K562 (cell line): Measurements from ENCODE around the gene DCAF17. TPM values are rescaled to one million over a fixed set of nuclear protein-coding genes. Genes with fewer than 3 reads are reported as not detected.

Experiments
- ARID3A ChIP-seq: IDR thresholded peaks from 2 replicates; pipeline ENCODE4 v1.6.1; 2012; ENCODE audit warnings: low read depth, low read length, improper control_type of control experiment, borderline replicate concordance
- CBX5 ChIP-seq: IDR thresholded peaks from 2 replicates; pipeline ENCODE4 v1.6.1; 2014; ENCODE audit warnings: low read depth, borderline replicate concordance
- DDX20 ChIP-seq: fragments of 450-650 bp; IDR thresholded peaks from 2 replicates; pipeline ENCODE4 v1.6.1; 2016; ENCODE audit warnings: missing genetic modification characterization, low read depth, mild to moderate bottlenecking, missing compliant biosample characterization, moderate library complexity
- FOXP1 ChIP-seq: sonication (generic); formaldehyde crosslinking; IDR thresholded peaks from 2 replicates; pipeline ENCODE4 v1.8.0; 2022; ENCODE audit warnings: mild to moderate bottlenecking, missing genetic modification reagents
- HLTF ChIP-seq: fragments of 450-650 bp; IDR thresholded peaks from 2 replicates; pipeline ENCODE4 v1.6.1; 2016
- HMG20B ChIP-seq: fragments of 250-450 bp; sonication (Bioruptor Pico); IDR thresholded peaks from 2 replicates; pipeline ENCODE4 v1.5.0; 2021; ENCODE audit warnings: mild to moderate bottlenecking
- NBN ChIP-seq: fragments of 450-650 bp; IDR thresholded peaks from 2 replicates; pipeline ENCODE4 v1.6.1; 2016; ENCODE audit warnings: low read depth, mild to moderate bottlenecking
- NEUROD1 ChIP-seq: fragments of 150-350 bp; IDR thresholded peaks from 2 replicates; pipeline ENCODE4 v1.6.1; 2014; ENCODE audit warnings: borderline replicate concordance, low read length, low read depth; ENCODE audit not compliant: partially characterized antibody
- SMARCB1 ChIP-seq: IDR thresholded peaks from 2 replicates; pipeline ENCODE4 v1.6.1; 2011; ENCODE audit warnings: improper control_type of control experiment, low read depth; ENCODE audit not compliant: insufficient read length
- SRSF3 ChIP-seq: fragments of 200-400 bp; formaldehyde crosslinking; IDR thresholded peaks from 2 replicates; pipeline ENCODE4 v1.6.1; 2016; ENCODE audit warnings: mild to moderate bottlenecking, low read length, moderate library complexity; ENCODE audit not compliant: insufficient read depth
- ZBED1 ChIP-seq: IDR thresholded peaks from 2 replicates; pipeline ENCODE4 v1.6.1; 2014
- ZBTB11 ChIP-seq, 3 experiments: fragments of 200-800 bp in 1 of 3; fragments of 250-450 bp in 1 of 3; fragments of 450-650 bp in 1 of 3; sonication (Bioruptor Pico) in 1 of 3; sonication (Bioruptor generic) in 1 of 3; formaldehyde crosslinking in 1 of 3; IDR thresholded peaks; 2 replicates each; pipeline versions ENCODE4 v1.6.1 to v1.8.0; 2016 to 2022; ENCODE audit warnings: mild to moderate bottlenecking in 2 of 3, missing genetic modification characterization in 2 of 3, missing compliant biosample characterization in 1 of 3, moderate library complexity in 1 of 3
- ZFPM2 ChIP-seq: fragments of 250-450 bp; sonication (Bioruptor Pico); IDR thresholded peaks from 2 replicates; pipeline ENCODE4 v1.5.1; 2022; ENCODE audit warnings: mild to moderate bottlenecking
- ZNF184 ChIP-seq: sonication (generic); formaldehyde crosslinking; IDR thresholded peaks from 2 replicates; pipeline ENCODE4 v1.5.0; 2020; ENCODE audit warnings: missing genetic modification reagents
- ZNF445 ChIP-seq: fragments of 250-450 bp; sonication (Bioruptor Pico); IDR thresholded peaks from 2 replicates; pipeline ENCODE4 v1.4.0; 2020; ENCODE audit warnings: low read depth, mild to moderate bottlenecking, moderate library complexity
- polyA plus RNA-seq, 8 experiments: library from polyadenylated mRNA; depleted of rRNA in 4 of 8; stranded (reverse) in 5 of 8; unstranded in 3 of 8; fragments of >200 nt; fragmentation: Nextera tagmentation in 2 of 8; fragmentation: Illumina TruSeq in 1 of 8; extraction: Ambion mirVana in 2 of 8; extraction: Trizol in 1 of 8; gene quantifications; 2 replicates each; pipeline versions ENCODE4 v1.2.1 to v1.2.3, GENCODE V29; 2011 to 2014; ENCODE audit warnings: inconsistent platforms in 1 of 8, missing spikeins in 1 of 8
- total RNA-seq, 7 experiments: library from RNA; depleted of rRNA in 6 of 7; stranded (reverse); fragments of >200 nt in 6 of 7; fragmentation: Illumina TruSeq in 2 of 7; extraction: Trizol in 2 of 7; gene quantifications; 2 replicates each; pipeline versions ENCODE4 v1.2.1 to v1.2.3, GENCODE V29; 2011 to 2021; ENCODE audit warnings: low replicate concordance in 1 of 7
- TF ChIP-seq, protein P1 (sequence below), 3 experiments: IDR thresholded peaks in 2 of 3; conservative IDR thresholded peaks in 1 of 3; 2 replicates each; pipeline ENCODE4 v1.5.1; 2011 to 2012; ENCODE audit warnings: low read length in 3 of 3, mild to moderate bottlenecking in 3 of 3, control low read depth in 2 of 3, improper control_type of control experiment in 1 of 3, inconsistent platforms in 1 of 3, low read depth in 1 of 3, mixed read lengths in 1 of 3, moderate library complexity in 1 of 3; ENCODE audit not compliant: insufficient read depth in 2 of 3
- TF ChIP-seq, protein P2 (sequence below): fragments of 450-650 bp; IDR thresholded peaks from 2 replicates; pipeline ENCODE4 v1.6.1; 2016; ENCODE audit warnings: missing biosample characterization, missing genetic modification characterization
- TF ChIP-seq, protein P3 (sequence below): fragments of 450-650 bp; formaldehyde crosslinking; IDR thresholded peaks from 2 replicates; pipeline ENCODE4 v1.4.0; 2022; ENCODE audit warnings: missing genetic modification characterization

DCAF17 gene
- total and polyA plus RNA-seq, 9 of the 15 experiments (the other 6 are each of a cell fraction or from before 2014, with no cell fraction given): 10.0 to 38.5 (median 27.1) TPM

DNA sequence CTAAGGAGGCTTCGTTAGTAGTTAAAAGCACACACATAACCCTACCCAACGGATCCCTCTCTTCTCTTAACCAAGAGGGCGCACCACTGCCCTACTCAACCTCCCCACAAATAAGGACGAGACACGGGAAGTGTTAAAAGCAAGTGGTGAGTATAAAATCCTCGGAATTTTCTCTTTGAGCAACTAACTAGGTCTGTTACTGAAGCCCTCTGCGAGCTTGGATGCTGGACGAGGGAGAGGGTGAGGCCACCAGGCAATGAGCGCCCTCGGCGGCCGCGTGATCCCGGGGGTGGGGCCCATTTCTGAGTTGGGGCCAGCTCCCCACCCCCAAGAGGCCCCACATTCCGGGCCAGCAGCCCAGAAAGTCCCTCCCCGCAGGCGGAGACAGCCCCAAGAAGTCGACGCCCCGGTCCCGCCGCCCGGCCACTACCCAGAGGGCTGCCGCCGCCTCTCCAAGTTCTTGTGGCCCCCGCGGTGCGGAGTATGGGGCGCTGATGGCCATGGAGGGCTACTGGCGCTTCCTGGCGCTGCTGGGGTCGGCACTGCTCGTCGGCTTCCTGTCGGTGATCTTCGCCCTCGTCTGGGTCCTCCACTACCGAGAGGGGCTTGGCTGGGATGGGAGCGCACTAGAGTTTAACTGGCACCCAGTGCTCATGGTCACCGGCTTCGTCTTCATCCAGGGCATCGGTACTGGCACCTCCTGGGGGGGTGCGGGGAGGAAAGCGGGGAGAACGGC lies 88.2 kb downstream of the DCAF17 start, which contains the start of gene CYBRD1 (continued):
- TF ChIP-seq, protein P1, sequence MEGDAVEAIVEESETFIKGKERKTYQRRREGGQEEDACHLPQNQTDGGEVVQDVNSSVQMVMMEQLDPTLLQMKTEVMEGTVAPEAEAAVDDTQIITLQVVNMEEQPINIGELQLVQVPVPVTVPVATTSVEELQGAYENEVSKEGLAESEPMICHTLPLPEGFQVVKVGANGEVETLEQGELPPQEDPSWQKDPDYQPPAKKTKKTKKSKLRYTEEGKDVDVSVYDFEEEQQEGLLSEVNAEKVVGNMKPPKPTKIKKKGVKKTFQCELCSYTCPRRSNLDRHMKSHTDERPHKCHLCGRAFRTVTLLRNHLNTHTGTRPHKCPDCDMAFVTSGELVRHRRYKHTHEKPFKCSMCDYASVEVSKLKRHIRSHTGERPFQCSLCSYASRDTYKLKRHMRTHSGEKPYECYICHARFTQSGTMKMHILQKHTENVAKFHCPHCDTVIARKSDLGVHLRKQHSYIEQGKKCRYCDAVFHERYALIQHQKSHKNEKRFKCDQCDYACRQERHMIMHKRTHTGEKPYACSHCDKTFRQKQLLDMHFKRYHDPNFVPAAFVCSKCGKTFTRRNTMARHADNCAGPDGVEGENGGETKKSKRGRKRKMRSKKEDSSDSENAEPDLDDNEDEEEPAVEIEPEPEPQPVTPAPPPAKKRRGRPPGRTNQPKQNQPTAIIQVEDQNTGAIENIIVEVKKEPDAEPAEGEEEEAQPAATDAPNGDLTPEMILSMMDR (IDR thresholded peaks at IDR 0.05 in 2 of 3, conservative IDR thresholded peaks at IDR 0.05 in 1 of 3; ENCODE audit: insufficient read depth in 2 of 3, low read depth in 1 of 3, low read length in 3 of 3): peak; percentile 14 to 36 (median 15); a peak in 4 of 6 replicates
- TF ChIP-seq ARID3A: no peak
- TF ChIP-seq, protein P2, sequence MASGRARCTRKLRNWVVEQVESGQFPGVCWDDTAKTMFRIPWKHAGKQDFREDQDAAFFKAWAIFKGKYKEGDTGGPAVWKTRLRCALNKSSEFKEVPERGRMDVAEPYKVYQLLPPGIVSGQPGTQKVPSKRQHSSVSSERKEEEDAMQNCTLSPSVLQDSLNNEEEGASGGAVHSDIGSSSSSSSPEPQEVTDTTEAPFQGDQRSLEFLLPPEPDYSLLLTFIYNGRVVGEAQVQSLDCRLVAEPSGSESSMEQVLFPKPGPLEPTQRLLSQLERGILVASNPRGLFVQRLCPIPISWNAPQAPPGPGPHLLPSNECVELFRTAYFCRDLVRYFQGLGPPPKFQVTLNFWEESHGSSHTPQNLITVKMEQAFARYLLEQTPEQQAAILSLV (tag): no peak
- no peak for TF ChIP-seq FOXP1
- no peak for TF ChIP-seq ZFPM2 (CRISPR knock-in tag)
- TF ChIP-seq ZBED1: peak; percentile 52; the same call in 1 of the 2 replicates
- TF ChIP-seq SMARCB1: no peak
- no peak for TF ChIP-seq HLTF
- TF ChIP-seq ZBTB11 (CRISPR knock-in tag; IDR thresholded peaks at IDR 0.05): peak in 1 of 3 experiments; percentile 40; a peak in 1 of 6 replicates
- no peak for TF ChIP-seq HMG20B (CRISPR knock-in tag)
- no peak for TF ChIP-seq SRSF3
- no peak for TF ChIP-seq ZNF184 (CRISPR knock-in tag)
- peak; percentile 37; the same call in 1 of the 2 replicates for TF ChIP-seq DDX20 (tag)
- no peak for TF ChIP-seq NBN
- no peak for TF ChIP-seq NEUROD1
- TF ChIP-seq ZNF445 (CRISPR knock-in tag): 0 out of 2 replicates have a peak, but pooled peaks have one; percentile 37
- TF ChIP-seq, protein P3, sequence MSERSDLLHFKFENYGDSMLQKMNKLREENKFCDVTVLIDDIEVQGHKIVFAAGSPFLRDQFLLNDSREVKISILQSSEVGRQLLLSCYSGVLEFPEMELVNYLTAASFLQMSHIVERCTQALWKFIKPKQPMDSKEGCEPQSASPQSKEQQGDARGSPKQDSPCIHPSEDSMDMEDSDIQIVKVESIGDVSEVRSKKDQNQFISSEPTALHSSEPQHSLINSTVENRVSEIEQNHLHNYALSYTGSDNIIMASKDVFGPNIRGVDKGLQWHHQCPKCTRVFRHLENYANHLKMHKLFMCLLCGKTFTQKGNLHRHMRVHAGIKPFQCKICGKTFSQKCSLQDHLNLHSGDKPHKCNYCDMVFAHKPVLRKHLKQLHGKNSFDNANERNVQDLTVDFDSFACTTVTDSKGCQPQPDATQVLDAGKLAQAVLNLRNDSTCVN (CRISPR knock-in tag): 0 out of 2 replicates have a peak, but pooled peaks have one; percentile 13
- TF ChIP-seq CBX5: no peak
